Activated CD8-positive, alpha-beta memory T cell treated with anti-CD3 and anti-CD28 coated beads for 24 hours (primary cell): ENCODE results near the gene MAST1.
A peak's percentile ranks its signal among the peaks of the same experiment; 100 is the strongest.
"Not testable (repeated sequence)": the region's sequence is repeated elsewhere in the genome, so short reads cannot be mapped to it uniquely, and the experiment has no call there.

Experiments used
- DNase-seq: peaks from one replicate; pipeline ENCODE4 v3.0.0-alpha.2; 2020

Gene MAST1

GRCh38 chr19:12899891-12900518 is 61.7 kb downstream of the MAST1 start:
- DNase-seq = no peak

- no peak for DNase-seq
Observed at GRCh38 chr19:12907166-12907565, 68.9 kb downstream of the MAST1 start.

GRCh38 chr19:12912571-12912970 is 74.3 kb downstream of the MAST1 start:
- no peak for DNase-seq

DNA sequence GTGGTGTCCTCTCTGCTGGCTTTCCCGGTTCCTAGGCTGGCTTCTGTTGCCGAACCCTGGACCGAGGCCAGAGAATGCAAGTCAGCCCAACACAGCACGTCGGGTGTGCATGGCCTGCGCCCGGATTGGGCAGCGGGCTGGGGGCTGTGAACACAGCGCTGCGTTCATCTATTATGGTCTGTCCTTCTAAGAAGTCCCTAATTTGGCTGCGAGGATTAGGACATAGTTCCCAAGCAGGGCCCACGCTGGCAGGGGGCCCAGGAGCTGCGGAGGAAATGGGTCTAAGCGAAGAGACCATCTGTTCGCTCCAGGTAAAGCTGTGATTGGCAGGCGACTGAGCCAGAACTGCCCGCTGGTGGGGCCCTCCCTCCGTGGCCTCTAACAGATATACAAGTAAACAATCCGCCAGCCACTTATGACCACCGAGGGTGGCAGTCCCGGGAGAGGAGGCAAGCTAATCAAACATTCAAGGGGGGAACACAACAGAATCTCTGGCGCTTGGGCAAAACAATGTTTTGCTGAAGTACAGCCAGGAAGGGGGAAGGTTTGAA is 74.8 kb downstream of the MAST1 start:
- no peak for DNase-seq

GRCh38 chr19:12913851-12914690 is 75.8 kb downstream of the MAST1 start:
- peak; percentile 75 for DNase-seq

DNA sequence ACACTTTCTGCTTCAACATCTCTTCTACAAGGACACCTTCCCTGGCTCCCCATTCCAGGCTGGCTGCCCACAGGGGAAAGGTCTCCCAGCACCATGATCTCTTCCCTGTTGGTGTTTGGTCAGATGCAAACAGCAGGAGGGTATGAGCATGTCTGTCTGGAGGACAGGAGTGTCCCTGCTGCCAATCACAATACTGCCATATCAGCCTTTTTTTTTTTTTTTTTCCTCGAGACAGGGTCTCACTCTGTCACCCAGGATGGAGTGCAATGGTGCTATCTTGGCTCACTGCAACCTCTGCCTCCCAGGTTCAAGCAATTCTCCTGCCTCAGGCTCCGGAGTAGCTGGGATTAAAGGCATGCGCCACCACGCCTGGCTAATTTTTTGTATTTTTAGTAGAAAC is 77.5 kb downstream of the MAST1 start:
- not testable (repeated sequence) for DNase-seq

DNA sequence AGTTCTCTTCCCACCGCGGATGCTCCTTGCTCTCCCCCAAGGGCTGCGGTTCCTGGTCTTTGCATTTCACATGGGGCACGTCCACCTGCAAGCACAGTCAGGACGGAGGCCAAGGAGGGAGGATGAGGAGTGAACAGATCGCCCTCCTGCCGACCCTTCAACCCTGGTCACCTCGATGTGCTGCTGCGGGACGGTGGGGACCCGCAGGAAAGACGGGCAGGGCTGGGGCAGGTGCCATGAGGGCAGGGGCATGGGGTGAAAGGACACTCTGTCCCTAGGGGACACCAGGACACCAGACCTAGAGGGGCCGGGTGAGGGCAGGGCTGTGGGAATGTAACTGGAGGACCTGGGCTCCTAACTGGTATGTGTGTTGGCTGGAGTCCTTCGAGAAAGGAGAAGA is 79.9 kb downstream of the MAST1 start:
- no peak for DNase-seq

DNA sequence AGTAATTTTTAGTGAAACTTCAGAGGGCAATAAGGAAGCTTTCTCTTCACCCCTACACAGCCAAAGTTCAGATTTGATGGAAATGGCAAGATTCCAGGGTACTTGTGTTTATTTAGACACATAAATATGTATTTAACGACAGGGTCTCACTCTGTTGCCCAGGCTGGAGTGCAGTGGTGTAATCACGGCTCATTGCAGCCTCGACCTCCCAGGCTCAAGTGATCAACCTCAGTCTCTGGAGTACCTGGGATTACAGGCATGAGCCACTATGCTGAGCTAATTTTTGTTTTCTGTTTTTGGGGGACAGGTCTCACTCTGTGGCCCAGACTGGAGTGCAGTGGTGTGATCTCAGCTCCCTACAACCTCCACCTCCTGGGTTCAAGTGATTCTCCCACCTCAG is 82.7 kb downstream of the MAST1 start:
- DNase-seq = no peak

DNA sequence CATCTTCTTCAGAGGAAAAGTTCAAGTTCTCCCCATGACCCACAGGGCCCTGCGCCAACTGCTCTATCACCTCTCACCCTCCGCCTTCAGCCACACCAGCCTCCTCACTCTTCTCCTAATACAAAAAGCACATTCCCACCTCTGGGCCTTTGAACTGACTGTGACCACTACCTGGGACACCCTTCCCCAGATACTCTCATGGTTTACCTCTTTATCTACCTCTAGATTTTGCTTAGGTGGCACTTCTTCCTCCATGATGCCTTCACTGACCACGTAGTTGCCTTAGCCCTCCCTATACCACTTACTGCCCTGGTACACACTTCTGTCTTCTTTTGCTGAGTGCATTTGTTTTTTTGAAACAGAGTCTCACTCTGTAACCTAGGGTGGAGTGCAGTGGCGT is 84.6 kb downstream of the MAST1 start:
- DNase-seq = no peak
